Bronchial epithelial cell (primary cell): ENCODE measurements around the gene MPC2. TPM values are rescaled to one million over a fixed set of nuclear protein-coding genes. Genes with fewer than 3 reads are reported as not detected.
"Not testable (repeated sequence)": the region's sequence is repeated elsewhere in the genome, so short reads cannot be mapped to it uniquely, and the experiment has no call there.

Experiments
- DNase-seq: peaks from one replicate; pipeline ENCODE4 v3.0.0-alpha.2; 2010; ENCODE audit warnings: low read depth
- FAIRE-seq: peaks from 2 replicates; lab custom pipeline; 2011; peaks lifted over from hg19 to GRCh38; lab: Jason Lieb, UNC
- H3K27me3 ChIP-seq: 2 replicates; pipeline ENCODE4 v1.5.1; 2011; ENCODE audit warnings: low read length; ENCODE audit not compliant: control insufficient read depth, insufficient read depth
- H3K36me3 ChIP-seq: 2 replicates; pipeline ENCODE4 v1.5.1; 2011; ENCODE audit warnings: low read length; ENCODE audit not compliant: control insufficient read depth, insufficient read depth
- H3K4me3 ChIP-seq: 2 replicates; pipeline ENCODE4 v1.5.1; 2011; ENCODE audit warnings: mild to moderate bottlenecking, low read depth, low read length, control low read depth
- CTCF ChIP-seq: IDR thresholded peaks from 2 replicates; pipeline ENCODE4 v1.5.1; 2011; ENCODE audit warnings: mild to moderate bottlenecking, moderate library complexity, low read length, control low read depth, inconsistent platforms; ENCODE audit not compliant: insufficient read depth, severe bottlenecking
- total RNA-seq: library from RNA; depleted of rRNA; stranded (reverse); fragments of >200 nt; gene quantifications from 2 replicates; pipeline ENCODE4 v1.2.1, GENCODE V29; 2014

Gene MPC2
- total RNA-seq, 1 donor from 2014 or later: 10.8 TPM

- no peak overlapping the region for H3K4me3 ChIP-seq
- FAIRE-seq: no peak
These were observed 3.1 kb downstream of the MPC2 start for GRCh38 chr1:167933788-167934187.

GRCh38 chr1:167929725-167930124, 7.1 kb downstream of the MPC2 start:
- no peak for TF ChIP-seq CTCF
- Histone ChIP-seq H3K36me3 (no peaks in the 10 kb centered on the region), H3K27me3 (no peaks in the 10 kb centered on the region), H3K4me3 (no peak overlapping the region)
- no peak for DNase-seq
- FAIRE-seq: no peak

More at GRCh38 chr1:167933788-167934187, 3.1 kb downstream of the MPC2 start:
- no peak for DNase-seq
- no peaks in the 10 kb centered on the region for H3K36me3 ChIP-seq
- H3K27me3 ChIP-seq: no peaks in the 10 kb centered on the region
- TF ChIP-seq CTCF: no peak

GRCh38 chr1:167928919-167929318, 8.0 kb downstream of the MPC2 start:
- H3K27me3 ChIP-seq, H3K36me3 ChIP-seq, H3K4me3 ChIP-seq, FAIRE-seq, DNase-seq: not testable (repeated sequence)

GRCh38 chr1:167928457-167928852, 8.4 kb downstream of the MPC2 start:
- no peak for DNase-seq
- Histone ChIP-seq H3K27me3 (no peaks in the 10 kb centered on the region), H3K4me3 (no peak overlapping the region), H3K36me3 (no peaks in the 10 kb centered on the region)
- TF ChIP-seq CTCF: no peak
- FAIRE-seq: no peak

- Histone ChIP-seq H3K27me3 (no peaks in the 10 kb centered on the region), H3K4me3 (no peak overlapping the region), H3K36me3 (no peaks in the 10 kb centered on the region)
- DNase-seq: no peak
- no peak for FAIRE-seq
- TF ChIP-seq CTCF: no peak
These were observed 9.7 kb downstream of the MPC2 start for GRCh38 chr1:167927046-167927754.

- no peak for DNase-seq
- no peak overlapping the region for H3K4me3 ChIP-seq
These were observed 10.3 kb downstream of the MPC2 start for GRCh38 chr1:167926486-167926997.

More at GRCh38 chr1:167926486-167926997, 10.3 kb downstream of the MPC2 start:
- FAIRE-seq: no peak
- no peaks in the 10 kb centered on the region for H3K27me3 ChIP-seq
- H3K36me3 ChIP-seq: no peaks in the 10 kb centered on the region
- TF ChIP-seq CTCF: no peak
